Right ventricle myocardium inferior (tissue), 1 donor: Measurements from ENCODE around the gene PIAS4. TPM values are rescaled to one million over a fixed set of nuclear protein-coding genes. Genes with fewer than 3 reads are reported as not detected.
A peak's percentile ranks its signal among the peaks of the same experiment; 100 is the strongest.

ENCODE experiments used
- ATAC-seq: fragments of 200-7000 bp; cut with Tn5 transposase; one replicate; pipeline ENCODE4 v1.9.1; 2020; ENCODE audit warnings: mild to moderate bottlenecking, moderate library complexity
- DNase-seq: peaks from one replicate; pipeline ENCODE4 v3.0.0; 2021; ENCODE audit errors: missing footprints
- intact Hi-C: fragments of 100-400 bp; cut with DNase I; formaldehyde crosslinking; loops from one replicate; pipeline ENCODE4 v1.11.0; 2022
- total RNA-seq: library from RNA; stranded (reverse); fragmentation: NEBNext Ultra II Directional; extraction: Animal tissue kit (Norgen Biotek cat#: 25700); gene quantifications from one replicate; pipeline ENCODE4 v1.2.1, GENCODE V29; 2021
- donor health status: DM: no; HTN: yes; CAD: no; lungs with severe emphysema.

PIAS4 gene
- total RNA-seq, 1 donor from 2014 or later, result 16.1 TPM

DNA sequence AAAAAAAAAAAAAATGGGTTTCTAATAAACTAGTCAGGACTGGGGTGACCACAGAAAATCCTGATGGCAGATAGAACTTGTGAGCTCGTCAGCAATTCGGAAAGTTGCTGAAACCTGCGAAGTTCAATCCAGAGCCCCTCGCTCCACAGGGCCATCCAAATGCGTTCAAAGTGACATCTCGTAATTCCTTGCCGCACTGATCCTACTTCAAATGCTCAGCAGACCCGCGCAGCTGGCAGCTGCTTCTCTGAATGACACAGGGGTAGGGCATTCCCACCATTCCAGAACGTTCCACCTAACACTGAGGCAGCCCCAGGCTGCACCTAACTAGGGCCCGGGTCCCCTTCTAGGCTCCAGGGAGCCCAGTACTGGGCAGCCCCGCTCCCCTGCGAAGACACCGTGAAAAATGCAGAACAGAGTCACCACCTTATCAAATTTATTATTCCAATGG, 31.9 kb upstream of the PIAS4 start:
- peak; percentile 43 for DNase-seq
- intact Hi-C loops, result no loop called here

DNA sequence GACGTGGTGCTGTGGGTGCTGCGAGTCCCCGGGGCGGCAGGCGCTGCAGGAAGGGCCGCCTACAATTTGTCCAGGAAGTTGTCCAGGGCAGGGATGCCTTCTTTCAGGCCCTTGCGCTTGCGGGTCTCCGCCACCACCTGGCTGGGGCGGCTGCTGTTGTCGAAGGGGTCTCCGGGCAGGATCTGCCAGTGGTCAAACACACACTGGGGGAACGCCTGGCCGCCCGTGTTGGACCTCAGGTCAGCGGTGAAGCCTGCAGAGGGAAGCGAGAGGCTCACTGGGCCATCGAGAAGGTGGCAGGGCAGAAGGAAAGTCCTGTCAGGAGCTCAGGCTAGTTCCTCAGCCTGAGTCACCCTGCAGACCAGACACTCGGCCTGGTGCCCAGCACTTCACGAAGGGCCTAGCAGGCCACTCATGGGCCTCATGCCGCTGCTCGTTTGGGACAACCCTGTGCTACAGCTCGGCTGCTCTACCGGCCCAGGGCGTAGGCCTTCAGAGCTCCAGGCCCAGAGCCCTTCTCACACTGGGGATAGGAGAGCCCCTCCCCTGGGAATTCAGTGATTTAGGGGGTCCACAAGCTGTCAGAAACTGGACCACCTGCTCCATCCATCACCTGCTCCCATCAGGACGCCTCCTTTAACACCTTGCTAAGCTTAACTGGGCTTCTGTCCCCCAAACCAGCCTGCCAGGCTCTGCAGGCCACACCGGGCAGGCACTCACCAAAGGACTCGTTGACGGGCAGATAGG, 30.9 kb upstream of the PIAS4 start:
- intact Hi-C loops, result no loop called here
- peak; percentile 65 for DNase-seq
- ATAC-seq, result peak; percentile 13

More for the DNA sequence above, 31.9 kb upstream of the PIAS4 start:
- ATAC-seq, result no peak

DNA sequence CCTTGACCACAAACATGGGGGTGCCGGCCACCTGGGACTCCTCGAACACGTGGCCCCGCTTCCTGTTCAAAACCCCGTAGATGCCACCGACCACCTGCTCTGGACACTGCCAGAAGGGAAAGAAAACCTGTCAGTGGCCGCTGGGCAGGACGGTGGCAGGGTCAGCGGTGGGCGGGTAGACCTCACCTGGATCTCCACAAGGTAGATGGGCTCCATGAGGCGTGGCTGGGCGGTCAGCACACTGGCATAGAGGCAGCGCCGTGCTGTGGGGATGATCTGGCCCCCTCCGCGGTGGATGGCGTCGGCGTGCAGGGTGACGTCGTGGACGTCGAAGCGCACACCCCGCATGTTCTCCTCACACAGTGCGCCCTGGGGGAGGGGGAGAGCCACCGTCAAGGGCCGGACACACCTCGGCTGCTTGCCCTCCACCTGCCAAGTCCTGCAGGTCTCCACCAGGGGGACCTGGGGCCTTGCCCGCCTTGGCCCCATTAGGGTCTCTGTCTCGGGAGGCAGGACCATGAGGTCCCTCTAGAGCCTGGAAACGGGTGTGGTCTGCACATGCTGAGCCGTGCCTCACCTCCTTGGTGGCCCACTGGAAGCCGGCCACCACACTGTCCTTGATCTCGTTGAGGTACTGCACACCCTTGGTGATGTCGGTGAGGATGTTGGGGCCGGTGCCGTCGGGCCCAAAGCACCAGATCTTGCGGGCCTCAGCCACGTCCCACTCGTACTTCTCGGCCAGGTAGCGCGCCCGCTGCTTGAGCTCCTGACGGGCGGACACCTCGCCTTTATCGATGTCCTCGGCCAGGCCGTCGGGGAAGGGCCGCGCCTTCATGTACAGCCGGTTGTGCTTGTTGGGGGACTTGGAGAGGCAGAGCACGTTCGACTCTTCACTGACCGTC, 30.0 kb upstream of the PIAS4 start:
- DNase-seq (peak; percentile 63), ATAC-seq (peak; percentile 8)
- intact Hi-C loops, result no loop called here

DNA sequence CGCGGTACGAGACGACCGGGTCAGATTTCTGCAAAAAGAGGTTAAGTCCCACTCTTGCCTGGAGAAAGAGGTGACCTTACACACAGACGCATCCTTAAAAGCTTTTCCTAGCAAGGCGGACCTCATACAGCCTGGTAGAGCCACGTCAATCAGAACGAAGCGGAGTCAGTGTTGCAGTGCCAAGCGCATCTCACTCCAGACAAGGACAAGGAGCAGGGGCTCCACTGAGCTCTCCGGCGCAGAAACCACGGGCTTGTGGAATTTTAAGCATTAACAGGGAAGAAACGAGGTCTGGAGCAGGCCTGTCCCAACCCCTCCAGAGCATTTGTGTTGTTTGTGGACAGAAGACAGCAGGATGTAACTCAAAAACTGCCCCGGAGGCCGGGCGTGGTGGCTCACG, 29.4 kb upstream of the PIAS4 start:
- no peak for ATAC-seq
- intact Hi-C loops, result no loop called here

DNA sequence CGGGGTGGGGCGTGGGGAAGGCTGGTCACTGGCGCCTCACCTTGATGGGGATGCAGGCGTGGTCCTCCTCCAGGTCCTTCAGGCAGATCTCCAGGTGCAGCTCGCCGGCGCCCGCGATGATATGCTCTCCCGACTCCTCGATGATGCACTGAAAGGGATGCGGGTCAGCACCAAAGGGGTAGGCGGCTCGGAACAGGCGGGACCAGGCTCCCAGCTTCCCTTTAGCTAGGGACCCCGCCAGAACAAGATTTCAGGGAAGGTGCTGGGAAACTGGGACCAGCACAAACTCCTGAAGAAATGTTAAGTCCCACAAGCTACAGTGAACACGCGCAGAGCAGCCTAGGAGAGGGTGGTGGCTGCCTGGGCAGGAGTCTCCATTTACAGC, 28.3 kb upstream of the PIAS4 start:
- ATAC-seq, result no peak
- DNase-seq, result peak; percentile 65
- intact Hi-C loops, result no loop called here

More for the DNA sequence above, 29.4 kb upstream of the PIAS4 start:
- DNase-seq, result peak; percentile 17

GRCh38 chr19:3979674-3980352, 27.7 kb upstream of the PIAS4 start:
- intact Hi-C loops, result loop anchor here (10.0 kb wide), 1 partner anchor 145 kb away; the partner anchor contains the start of gene MAP2K2
- DNase-seq, result peak; percentile 42
- no peak for ATAC-seq

DNA sequence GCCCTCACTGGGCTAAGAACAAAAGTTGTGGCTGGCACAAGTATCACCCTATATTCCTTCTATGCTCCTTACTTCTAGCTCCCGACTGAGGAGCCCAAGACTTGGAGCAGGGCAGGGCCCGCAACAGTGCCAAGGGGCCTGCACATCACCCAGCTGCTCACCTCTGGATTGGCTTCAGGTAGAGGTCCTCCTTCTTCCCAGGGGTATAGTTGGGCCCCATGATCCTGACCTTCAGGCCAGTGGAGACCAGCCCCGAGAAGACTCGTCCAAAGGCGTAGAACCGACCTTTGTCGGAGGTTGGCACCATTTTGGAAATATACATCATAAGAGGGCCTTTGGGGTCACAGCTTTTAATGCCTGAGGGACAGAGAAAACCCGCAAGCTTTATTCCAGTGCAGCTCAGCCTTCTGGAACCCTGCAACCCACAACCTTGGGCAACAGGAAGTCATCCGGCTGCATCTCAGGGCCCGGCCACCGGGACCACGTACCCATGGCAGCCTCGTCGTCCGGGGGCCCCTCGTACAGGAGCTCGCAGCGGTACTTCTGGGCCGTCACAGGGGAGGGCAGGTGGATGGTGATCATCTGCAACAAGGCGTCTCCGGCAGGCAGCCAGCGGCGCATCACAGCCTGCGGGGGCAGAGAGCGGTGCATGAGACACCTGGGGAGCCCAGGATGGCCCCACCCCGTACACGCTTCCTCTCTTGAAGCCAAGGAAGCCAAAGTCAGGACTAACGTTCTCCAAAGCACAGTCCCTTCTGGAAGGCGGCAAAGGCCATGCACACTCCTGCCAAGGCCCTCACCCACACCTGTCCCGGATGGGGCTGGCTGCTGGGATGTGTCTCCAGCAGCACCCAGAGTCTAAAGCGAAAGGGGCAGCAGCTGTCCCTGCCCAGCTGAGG, 26.9 kb upstream of the PIAS4 start:
- DNase-seq (peak; percentile 59), ATAC-seq (no peak)
- intact Hi-C loops, result loop anchor here (10.0 kb wide), 1 partner anchor 144 kb away; the partner anchor contains the start of gene MAP2K2

DNA sequence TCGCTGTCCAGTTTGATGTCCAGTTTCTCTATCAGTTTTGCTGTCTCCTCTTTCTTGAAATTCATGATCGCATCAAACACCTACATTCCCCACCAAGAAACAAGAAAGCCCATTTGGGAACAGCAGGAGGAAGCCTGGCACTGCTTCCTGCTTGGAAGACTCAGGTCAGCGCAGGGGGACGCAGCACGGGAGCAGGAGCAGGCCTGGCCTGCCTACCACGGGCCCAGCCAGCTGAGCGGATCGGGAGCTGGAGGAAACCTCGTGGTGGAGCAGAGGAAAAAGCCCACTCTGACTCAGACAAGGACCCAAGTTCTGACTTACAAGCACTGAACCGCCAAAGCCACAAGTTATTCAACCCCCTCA, 26.2 kb upstream of the PIAS4 start:
- DNase-seq (peak; percentile 18), ATAC-seq (no peak)
- intact Hi-C loops, result loop anchor here (10.0 kb wide), 1 partner anchor 143 kb away; the partner anchor contains the start of gene MAP2K2

DNA sequence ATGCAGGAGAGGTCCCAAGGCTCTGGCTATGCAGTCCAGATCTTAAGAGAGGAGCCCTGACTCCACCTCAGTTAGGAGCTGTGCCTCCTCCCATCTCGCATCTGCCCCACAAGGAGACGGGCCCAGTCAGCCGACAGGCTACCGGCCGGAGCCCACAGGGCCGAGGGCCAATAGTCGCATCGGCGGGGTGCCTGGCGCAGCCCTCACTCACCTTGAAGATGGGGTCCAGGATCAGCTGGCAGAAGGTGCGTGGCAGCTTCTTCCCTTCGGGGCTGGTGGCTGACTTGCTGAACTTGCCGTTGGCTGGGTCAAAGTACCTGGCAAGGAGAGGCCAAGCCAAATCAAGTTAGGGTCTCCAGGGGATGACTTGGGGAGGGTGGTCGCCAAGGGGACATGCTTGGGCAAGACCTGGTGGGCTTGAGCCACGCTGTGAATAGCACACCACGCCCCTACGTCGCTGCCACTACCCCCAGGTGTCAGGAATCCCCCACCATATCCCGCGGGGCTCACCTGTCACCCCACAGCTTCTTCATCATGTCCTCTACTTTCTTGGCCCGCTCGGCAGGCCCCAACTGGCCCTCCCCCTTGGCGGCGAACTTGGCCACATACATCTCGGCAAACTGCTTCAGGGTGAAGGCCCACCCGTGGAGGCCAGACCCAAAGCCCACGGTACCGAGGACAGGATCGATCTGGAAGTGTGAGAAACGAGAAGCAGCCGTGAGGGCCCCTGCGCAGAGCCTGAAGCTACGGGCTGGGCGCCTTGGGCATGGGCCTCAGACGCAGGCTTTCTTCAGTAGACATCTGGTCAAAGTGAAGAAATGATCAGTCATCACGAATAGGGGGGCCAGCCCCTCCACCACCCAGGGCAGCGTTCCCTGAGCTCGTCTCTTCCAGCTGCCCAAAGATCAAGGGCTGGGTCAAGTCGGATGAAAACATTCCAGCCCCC, 25.5 kb upstream of the PIAS4 start:
- DNase-seq, result peak; percentile 59
- ATAC-seq, result no peak
- intact Hi-C loops, result loop anchor here (10.0 kb wide), 1 partner anchor 143 kb away; the partner anchor contains the start of gene MAP2K2

DNA sequence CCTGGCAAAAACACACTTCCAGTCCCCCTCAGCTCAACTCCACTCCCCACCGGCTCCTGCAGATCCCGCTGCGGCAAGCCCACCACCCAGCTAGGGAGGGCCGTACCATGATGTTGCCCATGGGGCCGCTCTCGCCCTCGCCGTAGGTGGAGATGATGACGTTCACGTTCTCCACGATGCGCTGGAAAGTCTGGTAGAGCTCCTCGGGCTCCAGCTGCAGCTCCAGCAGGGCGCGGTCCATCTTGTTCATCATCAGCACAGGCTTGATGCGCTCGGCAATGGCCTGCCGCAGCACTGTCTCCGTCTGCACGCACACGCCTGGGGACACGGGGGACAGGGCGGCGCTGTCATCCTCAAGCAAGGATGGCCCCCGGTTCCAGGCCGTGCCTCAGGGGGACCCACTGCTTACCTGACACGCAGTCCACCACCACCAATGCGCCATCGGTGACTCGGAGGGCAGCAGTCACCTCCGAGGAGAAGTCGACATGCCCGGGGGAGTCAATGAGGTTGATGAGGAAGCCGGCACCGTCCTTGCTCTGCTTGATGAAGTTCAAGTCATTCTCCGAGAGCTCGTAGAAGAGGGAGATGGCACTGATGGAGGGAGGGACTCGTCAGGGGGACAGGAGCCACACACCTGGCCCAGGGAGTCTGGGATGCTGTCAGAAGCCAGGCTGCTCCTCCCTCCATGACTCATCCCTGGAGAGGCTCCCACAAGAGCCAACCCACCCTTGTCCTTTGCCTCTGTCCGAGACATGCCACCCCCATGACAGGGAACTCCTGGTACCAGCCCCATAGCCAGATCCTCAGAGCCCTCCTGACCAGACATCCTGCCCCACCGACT, 24.6 kb upstream of the PIAS4 start:
- ATAC-seq, result no peak
- intact Hi-C loops, result loop anchor here (10.0 kb wide), 1 partner anchor 142 kb away; the partner anchor contains the start of gene MAP2K2
- peak; percentile 72 for DNase-seq

DNA sequence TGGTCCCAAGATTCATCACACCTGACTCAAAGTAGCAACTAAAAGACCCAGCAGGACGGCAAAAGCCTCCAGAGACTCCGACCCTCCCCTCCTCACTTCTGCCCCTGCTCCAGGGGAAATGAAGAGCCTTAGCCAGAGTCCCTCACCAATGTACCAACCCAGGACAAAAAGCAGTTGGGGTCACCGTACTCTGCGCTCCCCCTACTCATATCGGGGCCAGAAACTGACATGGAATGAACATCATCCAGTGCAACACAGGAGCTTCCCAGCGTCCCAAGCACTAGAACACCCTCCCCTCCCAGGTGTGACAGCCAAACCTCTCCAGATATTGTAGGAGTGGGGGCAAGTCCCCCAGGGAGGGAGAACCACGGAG, 24.0 kb upstream of the PIAS4 start:
- intact Hi-C loops, result loop anchor here (10.0 kb wide), 1 partner anchor 141 kb away; the partner anchor contains the start of gene MAP2K2
- ATAC-seq (no peak), DNase-seq (peak; percentile 14)

GRCh38 chr19:3983936-3984583, 23.5 kb upstream of the PIAS4 start:
- DNase-seq (peak; percentile 76), ATAC-seq (no peak)
- intact Hi-C loops, result loop anchor here (2.0 to 10.0 kb wide), 2 partner anchors 13 to 141 kb away; partner anchors contain the start of genes DAPK3 and MAP2K2

- intact Hi-C loops, result loop anchor here (2.0 to 10.0 kb wide), 2 partner anchors 14 to 140 kb away; partner anchors contain the start of genes DAPK3 and MAP2K2
- ATAC-seq (no peak), DNase-seq (peak; percentile 16)
Observed at GRCh38 chr19:3984584-3984907, 23.0 kb upstream of the PIAS4 start.

DNA sequence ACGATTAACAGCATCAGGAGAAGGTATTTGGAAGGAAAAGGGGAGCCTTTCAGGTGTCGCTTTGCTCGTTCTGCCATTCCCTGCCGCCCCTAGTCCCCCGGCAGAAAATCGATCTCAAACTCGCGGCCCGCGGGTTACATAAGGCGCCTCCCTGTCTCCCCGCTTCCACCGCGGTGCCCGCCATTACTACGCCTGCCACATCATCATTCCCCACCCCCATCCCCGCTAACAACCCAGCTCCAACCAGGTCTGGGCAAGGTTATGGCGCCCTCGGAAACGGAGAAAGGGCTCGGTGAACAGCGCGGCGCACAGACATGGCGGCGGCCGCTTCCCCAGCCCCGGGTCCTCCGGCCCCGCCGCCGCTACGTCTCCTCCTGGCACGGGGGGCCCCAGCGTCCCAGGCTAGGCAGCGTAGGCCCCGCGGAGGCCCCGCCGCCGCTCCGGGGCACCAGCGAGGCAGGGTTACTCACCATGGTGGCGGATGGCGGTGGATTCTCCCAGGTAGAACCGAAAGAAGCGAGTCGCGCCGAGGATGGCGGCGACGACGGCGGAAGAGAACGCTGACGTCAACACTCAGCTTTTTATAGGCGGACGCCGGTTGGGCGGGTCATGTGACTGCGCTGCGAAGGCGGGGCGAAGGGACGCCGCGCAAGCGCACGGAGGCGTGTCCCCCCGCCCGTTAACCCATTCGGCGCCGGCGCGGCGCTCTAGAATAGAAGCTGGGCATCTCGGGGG, 22.5 kb upstream of the PIAS4 start, which contains the start of gene EEF2:
Gene EEF2 (minus strand): TSS at position 556 of the 735 bp plus-strand sequence. CDS start 83 bp downstream, at position 473.
- ATAC-seq, result peak; percentile 74
- peak; percentile 96 for DNase-seq
- intact Hi-C loops, result loop anchor here (2.0 to 10.0 kb wide), 5 partner anchors 14 to 223 kb away; partner anchors contain the start of genes ANKRD24, APBA3, DAPK3 and MAP2K2
